Middle frontal gyrus (tissue), 1 donor: ENCODE results near the gene TMEM176A.
A peak's percentile ranks its signal among the peaks of the same experiment; 100 is the strongest.
"Not testable (repeated sequence)": the region's sequence is repeated elsewhere in the genome, so short reads cannot be mapped to it uniquely, and the experiment has no call there.

ENCODE experiments used
- DNase-seq: peaks from one replicate; pipeline ENCODE4 v3.0.0-alpha.2; 2015; ENCODE audit warnings: low spot score; ENCODE audit errors: extremely low spot score

Gene TMEM176A

GRCh38 chr7:150800581-150801241 is at the start of gene TMEM176A:
TSS of gene TMEM176A (plus strand) at chr7:150800769. CDS start at chr7:150801551, 782 bp downstream.
- DNase-seq = no peak

- no peak for DNase-seq
Measured at GRCh38 chr7:150751702-150752101, 48.9 kb upstream of the TMEM176A start.

GRCh38 chr7:150753239-150753638 is 47.3 kb upstream of the TMEM176A start:
- no peak for DNase-seq

- DNase-seq = no peak
Measured at GRCh38 chr7:150753826-150754603, 46.6 kb upstream of the TMEM176A start.

GRCh38 chr7:150754951-150755350 is 45.6 kb upstream of the TMEM176A start:
- no peak for DNase-seq

GRCh38 chr7:150755473-150756099 is 45.0 kb upstream of the TMEM176A start:
- DNase-seq = no peak

- DNase-seq = no peak
Measured at GRCh38 chr7:150756166-150756565, 44.4 kb upstream of the TMEM176A start.

- no peak for DNase-seq
Measured at GRCh38 chr7:150756858-150757257, 43.7 kb upstream of the TMEM176A start.

- no peak for DNase-seq
Measured at GRCh38 chr7:150759479-150759878, 41.1 kb upstream of the TMEM176A start.

- DNase-seq = no peak
Measured at GRCh38 chr7:150766334-150766709, 34.2 kb upstream of the TMEM176A start.

GRCh38 chr7:150769768-150770167 is 30.8 kb upstream of the TMEM176A start:
- no peak for DNase-seq

- not testable (repeated sequence) for DNase-seq
Measured at GRCh38 chr7:150774131-150774530, 26.4 kb upstream of the TMEM176A start.

GRCh38 chr7:150778014-150778737 is 22.4 kb upstream of the TMEM176A start:
- no peak for DNase-seq

GRCh38 chr7:150778738-150779301 is 21.7 kb upstream of the TMEM176A start:
- peak; percentile 58 for DNase-seq

- no peak for DNase-seq
Measured at GRCh38 chr7:150780292-150780691, 20.3 kb upstream of the TMEM176A start.

GRCh38 chr7:150781103-150781502 is 19.5 kb upstream of the TMEM176A start:
- no peak for DNase-seq

GRCh38 chr7:150781961-150782360 is 18.6 kb upstream of the TMEM176A start:
- no peak for DNase-seq

GRCh38 chr7:150784120-150784736 is 16.3 kb upstream of the TMEM176A start:
- DNase-seq = no peak

- no peak for DNase-seq
Measured at GRCh38 chr7:150784954-150785353, 15.6 kb upstream of the TMEM176A start.

GRCh38 chr7:150787321-150788281 is 13.0 kb upstream of the TMEM176A start:
- no peak for DNase-seq
